Activated B cell treated with CpG ODN at 0.5 μM for 24 hours (primary cell): ENCODE measurements around the gene PRAMEF20. TPM values are rescaled to one million over a fixed set of nuclear protein-coding genes. Genes with fewer than 3 reads are reported as not detected.

Experiments used
- ATAC-seq: fragments of 200-7000 bp; cut with Tn5 transposase; one replicate; pipeline ENCODE4 v1.10.0; 2021; ENCODE audit warnings: low read depth, mild to moderate bottlenecking, moderate library complexity
- CTCF ChIA-PET: fragments of 350-600 bp; sonication (Branson Sonifier 250); formaldehyde crosslinking; loops from one replicate; lab custom pipeline; 2021; ENCODE audit warnings: antibody characterized with exemption; lab: Charles Lee
- POLR2A ChIA-PET: fragments of 350-600 bp; sonication (Branson Sonifier 250); formaldehyde crosslinking; loops from one replicate; lab custom pipeline; 2021; ENCODE audit warnings: antibody characterized with exemption; lab: Charles Lee
- DNase-seq: peaks from one replicate; pipeline ENCODE4 v3.0.0; 2022
- H3K27ac Mint-ChIP-seq: one replicate; pipeline ENCODE4 v1.8.0; 2020; ENCODE audit warnings: mixed read lengths
- H3K27me3 Mint-ChIP-seq: one replicate; pipeline ENCODE4 v1.8.0; 2021; ENCODE audit warnings: mixed read lengths
- H3K36me3 Mint-ChIP-seq: one replicate; pipeline ENCODE4 v1.8.0; 2021; ENCODE audit warnings: low read depth, mixed read lengths
- H3K4me1 Mint-ChIP-seq: one replicate; pipeline ENCODE4 v1.8.0; 2021; ENCODE audit warnings: mixed read lengths
- H3K4me3 Mint-ChIP-seq: one replicate; pipeline ENCODE4 v1.8.0; 2020; ENCODE audit warnings: mild to moderate bottlenecking, mixed read lengths
- H3K9me3 Mint-ChIP-seq: one replicate; pipeline ENCODE4 v1.8.0; 2020; ENCODE audit warnings: mixed read lengths
- intact Hi-C: fragments of 100-400 bp; cut with micrococcal nuclease; formaldehyde crosslinking; loops from one replicate; pipeline ENCODE4 v1.15.1; 2024
- total RNA-seq: library from RNA; stranded (reverse); gene quantifications from 2 replicates; pipeline ENCODE4 v1.2.3, GENCODE V29; 2022
- TF ChIP-seq, protein P1 (sequence below): fragments of 200-600 bp; IDR thresholded peaks from one replicate; pipeline ENCODE4 v1.8.0; 2022; ENCODE audit warnings: antibody characterized with exemption, mild to moderate bottlenecking

Gene PRAMEF20
- total RNA-seq, 1 donor from 2014 or later: not detected

- H3K4me3 Mint-ChIP-seq: no peak overlapping the region
- ChIA-PET CTCF (no interaction called here), POLR2A (no interaction called here)
- peaks cover 9% of the 10 kb centered on the region for H3K27me3 Mint-ChIP-seq
- no peak overlapping the region for H3K27ac Mint-ChIP-seq
- intact Hi-C loops: no loop called here
- DNase-seq (no peak), ATAC-seq (no peak)
- no peaks in the 10 kb centered on the region for H3K9me3 Mint-ChIP-seq
- no peaks in the 10 kb centered on the region for H3K36me3 Mint-ChIP-seq
- TF ChIP-seq, protein P1, sequence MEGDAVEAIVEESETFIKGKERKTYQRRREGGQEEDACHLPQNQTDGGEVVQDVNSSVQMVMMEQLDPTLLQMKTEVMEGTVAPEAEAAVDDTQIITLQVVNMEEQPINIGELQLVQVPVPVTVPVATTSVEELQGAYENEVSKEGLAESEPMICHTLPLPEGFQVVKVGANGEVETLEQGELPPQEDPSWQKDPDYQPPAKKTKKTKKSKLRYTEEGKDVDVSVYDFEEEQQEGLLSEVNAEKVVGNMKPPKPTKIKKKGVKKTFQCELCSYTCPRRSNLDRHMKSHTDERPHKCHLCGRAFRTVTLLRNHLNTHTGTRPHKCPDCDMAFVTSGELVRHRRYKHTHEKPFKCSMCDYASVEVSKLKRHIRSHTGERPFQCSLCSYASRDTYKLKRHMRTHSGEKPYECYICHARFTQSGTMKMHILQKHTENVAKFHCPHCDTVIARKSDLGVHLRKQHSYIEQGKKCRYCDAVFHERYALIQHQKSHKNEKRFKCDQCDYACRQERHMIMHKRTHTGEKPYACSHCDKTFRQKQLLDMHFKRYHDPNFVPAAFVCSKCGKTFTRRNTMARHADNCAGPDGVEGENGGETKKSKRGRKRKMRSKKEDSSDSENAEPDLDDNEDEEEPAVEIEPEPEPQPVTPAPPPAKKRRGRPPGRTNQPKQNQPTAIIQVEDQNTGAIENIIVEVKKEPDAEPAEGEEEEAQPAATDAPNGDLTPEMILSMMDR: no peak
- H3K4me1 Mint-ChIP-seq: no peaks in the 10 kb centered on the region
Observed at GRCh38 chr1:13461977-13462376, 51.7 kb downstream of the PRAMEF20 start.

DNA sequence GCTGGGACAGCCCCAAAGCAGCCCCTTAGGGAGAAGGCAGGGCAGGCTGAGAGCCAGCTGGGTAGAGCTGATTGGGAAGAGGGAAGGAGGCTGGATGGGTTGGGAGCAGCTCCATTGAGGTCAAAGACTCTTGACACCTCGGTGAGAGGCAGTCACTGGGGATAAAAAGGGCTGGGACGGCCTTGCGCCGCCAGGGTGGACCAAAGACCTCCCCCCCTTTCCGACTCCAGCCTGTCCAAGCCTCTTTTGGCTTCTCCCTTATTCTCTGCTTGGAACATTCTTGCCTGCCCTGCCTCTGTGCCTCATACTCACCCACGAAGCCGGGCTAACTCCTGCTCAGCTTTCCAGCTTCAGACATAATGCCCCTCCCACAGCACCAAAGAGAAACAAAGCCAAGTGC lies 52.4 kb downstream of the PRAMEF20 start:
- ATAC-seq (no peak), DNase-seq (no peak)
- Mint-ChIP-seq H3K4me1 (no peaks in the 10 kb centered on the region), H3K36me3 (no peaks in the 10 kb centered on the region), H3K9me3 (no peaks in the 10 kb centered on the region), H3K4me3 (no peak overlapping the region), H3K27ac (no peak overlapping the region), H3K27me3 (peaks cover 9% of the 10 kb centered on the region)
- POLR2A ChIA-PET: no interaction called here
- CTCF ChIA-PET: no interaction called here
- TF ChIP-seq, protein P1: no peak
- intact Hi-C loops: no loop called here

- no peak overlapping the region for H3K27ac Mint-ChIP-seq
- peaks cover 11% of the 10 kb centered on the region for H3K27me3 Mint-ChIP-seq
- CTCF ChIA-PET: no interaction called here
- POLR2A ChIA-PET: no interaction called here
- no peaks in the 10 kb centered on the region for H3K9me3 Mint-ChIP-seq
- TF ChIP-seq, protein P1: no peak
- no peaks in the 10 kb centered on the region for H3K36me3 Mint-ChIP-seq
- no peak for DNase-seq
- no peak overlapping the region for H3K4me3 Mint-ChIP-seq
- ATAC-seq: no peak
- H3K4me1 Mint-ChIP-seq: no peaks in the 10 kb centered on the region
- intact Hi-C loops: no loop called here
Observed at GRCh38 chr1:13465515-13465914, 55.3 kb downstream of the PRAMEF20 start.

GRCh38 chr1:13469343-13469742 lies 59.1 kb downstream of the PRAMEF20 start:
- POLR2A ChIA-PET: no interaction called here
- Mint-ChIP-seq H3K36me3 (no peaks in the 10 kb centered on the region), H3K27me3 (peaks cover 8% of the 10 kb centered on the region), H3K27ac (no peak overlapping the region), H3K4me3 (no peak overlapping the region), H3K4me1 (no peaks in the 10 kb centered on the region), H3K9me3 (no peaks in the 10 kb centered on the region)
- CTCF ChIA-PET: no interaction called here
- no peak for DNase-seq
- intact Hi-C loops: no loop called here
- TF ChIP-seq, protein P1: no peak
- no peak for ATAC-seq

Other genes with a start within 250 kb of the PRAMEF20 start
- gene HNRNPCL4, start 244.8 kb upstream of the PRAMEF20 start, total RNA-seq: not detected in 2 replicates
- not detected in 2 replicates for gene PRAMEF9, start 238.6 kb upstream of the PRAMEF20 start, total RNA-seq
- gene PRAMEF13, start 209.0 kb upstream of the PRAMEF20 start, total RNA-seq: not detected in 2 replicates
- gene PRAMEF18, start 184.3 kb upstream of the PRAMEF20 start, total RNA-seq: not detected in 2 replicates
- not detected in 2 replicates for gene PRAMEF5, start 156.3 kb upstream of the PRAMEF20 start, total RNA-seq
- gene PRAMEF8, start 125.3 kb upstream of the PRAMEF20 start, total RNA-seq: not detected in 2 replicates
- gene PRAMEF33, start 106.9 kb upstream of the PRAMEF20 start, total RNA-seq: not detected in 2 replicates
- gene PRAMEF15, start 94.9 kb upstream of the PRAMEF20 start, total RNA-seq: not detected in 2 replicates
- not detected in 2 replicates for gene PRAMEF14, start 63.3 kb upstream of the PRAMEF20 start, total RNA-seq
- gene PRAMEF19, start 38.5 kb upstream of the PRAMEF20 start, total RNA-seq: not detected in 2 replicates
- gene PRAMEF17, start 20.8 kb upstream of the PRAMEF20 start, total RNA-seq: not detected in 2 replicates
- not detected in 2 replicates for gene LRRC38, start 103.6 kb downstream of the PRAMEF20 start, total RNA-seq
- gene PDPN, start 173.4 kb downstream of the PRAMEF20 start, total RNA-seq: not detected in 2 replicates